ENCODE data around the gene SLC16A2. TPM values are rescaled to one million over a fixed set of nuclear protein-coding genes. Genes with fewer than 3 reads are reported as not detected.

SLC16A2 gene
- total RNA-seq, 4 donors from 2014 or later = 1.3 to 2.4 (median 2.1) TPM

DNA sequence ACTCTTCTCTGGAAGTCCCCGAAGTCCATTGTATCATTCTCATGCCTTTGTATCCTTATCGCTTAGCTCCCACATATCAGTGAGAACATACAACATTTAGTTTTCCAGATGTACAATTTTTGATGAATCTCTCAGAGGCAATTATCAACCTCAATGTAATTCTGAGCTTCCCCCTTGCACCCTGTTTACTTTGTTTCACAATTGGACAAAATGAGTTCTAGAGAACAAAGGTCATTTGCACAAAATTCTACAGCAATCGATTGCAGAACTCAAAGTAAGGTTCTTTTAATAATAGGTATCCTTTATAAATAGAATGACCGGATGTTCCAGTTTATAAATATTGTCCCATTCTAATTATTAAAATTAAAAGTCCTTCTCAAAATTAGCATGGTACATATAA lies 79.3 kb downstream of the SLC16A2 start:
- Histone ChIP-seq H3K27ac (no peak overlapping the region), H3K4me3 (no peak overlapping the region), H3K27me3 (no peaks in the 10 kb centered on the region), H3K36me3 (no peaks in the 10 kb centered on the region), H3K9me3 (no peaks in the 10 kb centered on the region), H3K4me1 (no peaks in the 10 kb centered on the region)
- ATAC-seq = no peak
- intact Hi-C loops (cut with DNase I; ENCODE audit: low total_unique reads) = no loop called here
- no peak for DNase-seq
- in situ Hi-C loops (cut with MboI; ENCODE audit: low sequenced_read_pairs in 4 of 4) = no loop called here
- TF ChIP-seq CTCF (IDR thresholded peaks at IDR 0.05 in 4 of 5, conservative IDR thresholded peaks at IDR 0.05 in 1 of 5) (no peak), POLR2A (IDR thresholded peaks at IDR 0.05) (no peak)

- TF ChIP-seq CTCF (IDR thresholded peaks at IDR 0.05 in 4 of 5, conservative IDR thresholded peaks at IDR 0.05 in 1 of 5) (no peak), POLR2A (IDR thresholded peaks at IDR 0.05) (no peak)
- Histone ChIP-seq H3K4me1 (no peaks in the 10 kb centered on the region), H3K36me3 (no peaks in the 10 kb centered on the region), H3K9me3 (no peaks in the 10 kb centered on the region), H3K27me3 (no peaks in the 10 kb centered on the region), H3K4me3 (no peak overlapping the region), H3K27ac (no peak overlapping the region)
- DNase-seq (no peak), ATAC-seq (no peak)
- intact Hi-C loops (cut with DNase I; ENCODE audit: low total_unique reads) (no loop called here), in situ Hi-C loops (cut with MboI; ENCODE audit: low sequenced_read_pairs in 4 of 4) (no loop called here)
Measured at GRCh38 chrX:74505437-74505836, 84.1 kb downstream of the SLC16A2 start.

DNA sequence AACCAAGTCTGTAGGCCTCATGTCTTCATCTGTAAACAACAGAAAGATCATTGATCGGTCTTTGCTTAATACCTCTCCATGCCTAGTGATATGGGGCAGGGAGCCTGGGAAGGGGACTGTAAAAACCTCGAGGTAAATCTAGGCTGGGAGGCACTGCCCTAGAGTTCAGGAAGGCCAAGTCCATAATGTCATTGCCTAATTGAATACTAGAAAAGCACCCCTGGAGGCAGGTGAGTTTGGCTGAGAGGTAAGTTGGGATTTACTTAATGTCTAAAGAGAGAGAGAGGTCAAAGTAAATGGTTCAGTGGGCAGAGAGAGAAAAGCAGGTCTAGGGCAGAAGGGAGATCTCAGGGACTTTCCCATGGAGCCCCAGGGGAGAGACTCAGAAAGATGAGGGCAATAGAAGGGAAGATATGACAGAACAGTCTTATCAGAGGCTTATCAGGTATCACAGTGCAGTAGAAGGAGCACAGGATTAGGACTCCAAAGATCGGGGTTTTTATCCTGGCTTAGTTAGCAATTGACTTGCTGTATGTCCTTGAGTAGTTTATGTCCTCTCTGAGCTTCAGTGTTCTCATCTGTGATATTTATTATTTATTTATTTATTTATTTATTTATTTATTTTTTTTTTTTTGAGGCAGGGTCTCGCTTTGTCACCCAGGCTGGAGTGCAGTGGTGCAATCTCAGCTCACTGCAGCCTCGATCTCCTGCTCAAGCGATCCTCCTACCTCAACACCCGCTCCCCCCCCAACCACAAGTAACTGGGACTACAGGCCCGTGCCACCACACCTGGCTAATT lies 85.2 kb downstream of the SLC16A2 start:
- TF ChIP-seq POLR2A (IDR thresholded peaks at IDR 0.05) (no peak), CTCF (IDR thresholded peaks at IDR 0.05 in 4 of 5, conservative IDR thresholded peaks at IDR 0.05 in 1 of 5) (no peak)
- Histone ChIP-seq H3K4me1 (no peaks in the 10 kb centered on the region), H3K36me3 (no peaks in the 10 kb centered on the region), H3K27ac (no peak overlapping the region), H3K4me3 (no peak overlapping the region), H3K27me3 (no peaks in the 10 kb centered on the region), H3K9me3 (no peaks in the 10 kb centered on the region)
- intact Hi-C loops (cut with DNase I; ENCODE audit: low total_unique reads) (no loop called here), in situ Hi-C loops (cut with MboI; ENCODE audit: low sequenced_read_pairs in 4 of 4) (no loop called here)
- no peak for ATAC-seq
- DNase-seq = no peak

GRCh38 chrX:74507191-74507590 lies 85.9 kb downstream of the SLC16A2 start:
- ATAC-seq = no peak
- Histone ChIP-seq H3K27me3 (no peaks in the 10 kb centered on the region), H3K4me3 (no peak overlapping the region), H3K36me3 (no peaks in the 10 kb centered on the region), H3K4me1 (no peaks in the 10 kb centered on the region), H3K27ac (no peak overlapping the region), H3K9me3 (no peaks in the 10 kb centered on the region)
- no peak for DNase-seq
- in situ Hi-C loops (cut with MboI; ENCODE audit: low sequenced_read_pairs in 4 of 4) (no loop called here), intact Hi-C loops (cut with DNase I; ENCODE audit: low total_unique reads) (no loop called here)
- TF ChIP-seq CTCF (IDR thresholded peaks at IDR 0.05 in 4 of 5, conservative IDR thresholded peaks at IDR 0.05 in 1 of 5) (no peak), POLR2A (IDR thresholded peaks at IDR 0.05) (no peak)

GRCh38 chrX:74509989-74510388 lies 88.7 kb downstream of the SLC16A2 start:
- TF ChIP-seq CTCF (IDR thresholded peaks at IDR 0.05 in 4 of 5, conservative IDR thresholded peaks at IDR 0.05 in 1 of 5) (no peak), POLR2A (IDR thresholded peaks at IDR 0.05) (no peak)
- Histone ChIP-seq H3K27ac (no peak overlapping the region), H3K9me3 (no peaks in the 10 kb centered on the region), H3K4me1 (no peaks in the 10 kb centered on the region), H3K36me3 (no peaks in the 10 kb centered on the region), H3K4me3 (no peak overlapping the region), H3K27me3 (no peaks in the 10 kb centered on the region)
- ATAC-seq = no peak
- in situ Hi-C loops (cut with MboI; ENCODE audit: low sequenced_read_pairs in 4 of 4) = no loop called here
- intact Hi-C loops (cut with DNase I; ENCODE audit: low total_unique reads) = no loop called here
- no peak for DNase-seq

Data from gastrocnemius medialis (tissue), 4 donors.